H9 (cell line): ENCODE data around the gene PXT1. TPM values are rescaled to one million over a fixed set of nuclear protein-coding genes. Genes with fewer than 3 reads are reported as not detected.

Experiments used
- DNase-seq: peaks from one replicate; pipeline ENCODE4 v3.0.0-alpha.2; 2017
- H2AFZ ChIP-seq: one replicate; pipeline ENCODE4 v1.6.1; 2013; ENCODE audit warnings: mild to moderate bottlenecking, low read length, control low read depth, moderate library complexity
- H2AK5ac ChIP-seq: 2 replicates; pipeline ENCODE4 v1.6.1; 2013; ENCODE audit warnings: low read length, control low read depth, mixed read lengths; ENCODE audit not compliant: insufficient read length
- H2BK120ac ChIP-seq: one replicate; pipeline ENCODE4 v1.6.1; 2013; ENCODE audit warnings: low read depth, mild to moderate bottlenecking, low read length, control low read depth, inconsistent platforms; ENCODE audit not compliant: poor library complexity, severe bottlenecking
- H2BK12ac ChIP-seq: 2 replicates; pipeline ENCODE4 v1.6.1; 2013; ENCODE audit warnings: low read length, control low read depth, mixed read lengths, low read depth; ENCODE audit not compliant: insufficient read length
- H2BK15ac ChIP-seq: 2 replicates; pipeline ENCODE4 v1.6.1; 2013; ENCODE audit warnings: low read depth, low read length, control low read depth
- H2BK20ac ChIP-seq: one replicate; pipeline ENCODE4 v1.6.1; 2013; ENCODE audit warnings: low read depth, mild to moderate bottlenecking, low read length, control low read depth, inconsistent platforms; ENCODE audit not compliant: poor library complexity, severe bottlenecking
- H2BK5ac ChIP-seq: 2 replicates; pipeline ENCODE4 v1.6.1; 2013; ENCODE audit warnings: low read length, control low read depth, mixed read lengths; ENCODE audit not compliant: insufficient read length
- H3K14ac ChIP-seq: 2 replicates; pipeline ENCODE4 v1.6.1; 2013; ENCODE audit warnings: low read length, control low read depth; ENCODE audit not compliant: insufficient read depth
- H3K18ac ChIP-seq: 2 replicates; pipeline ENCODE4 v1.6.1; 2013; ENCODE audit warnings: low read depth, mild to moderate bottlenecking, mixed read lengths, low read length, control low read depth; ENCODE audit not compliant: insufficient read length
- H3K23ac ChIP-seq: 2 replicates; pipeline ENCODE4 v1.6.1; 2013; ENCODE audit warnings: low read length, control low read depth, mixed read lengths, low read depth; ENCODE audit not compliant: insufficient read length
- H3K23me2 ChIP-seq: 2 replicates; pipeline ENCODE4 v1.6.1; 2013; ENCODE audit warnings: low read depth, mild to moderate bottlenecking, mixed read lengths, low read length, control low read depth; ENCODE audit not compliant: insufficient read length, poor library complexity, severe bottlenecking
- H3K27ac ChIP-seq: 2 replicates; pipeline ENCODE4 v1.5.1; 2013; ENCODE audit warnings: low read length, control low read depth, mixed read lengths, low read depth; ENCODE audit not compliant: insufficient read length
- H3K27me3 ChIP-seq: 2 replicates; pipeline ENCODE4 v1.6.1; 2013; ENCODE audit warnings: low read length, control low read depth, inconsistent platforms; ENCODE audit not compliant: insufficient read depth
- H3K4ac ChIP-seq: 2 replicates; pipeline ENCODE4 v1.6.1; 2013; ENCODE audit warnings: low read depth, mild to moderate bottlenecking, control low read depth, inconsistent platforms, low read length, moderate library complexity
- H3K4me1 ChIP-seq: 2 replicates; pipeline ENCODE4 v1.6.1; 2013; ENCODE audit warnings: low read length, control low read depth, inconsistent platforms; ENCODE audit not compliant: insufficient read depth
- H3K4me2 ChIP-seq: 2 replicates; pipeline ENCODE4 v1.6.1; 2013; ENCODE audit warnings: low read length, control low read depth, mixed read lengths; ENCODE audit not compliant: insufficient read length, insufficient read depth
- H3K56ac ChIP-seq: 2 replicates; pipeline ENCODE4 v1.6.1; 2013; ENCODE audit warnings: low read depth, mild to moderate bottlenecking, mixed read lengths, low read length, control low read depth; ENCODE audit not compliant: insufficient read length
- H3K79me1 ChIP-seq: 2 replicates; pipeline ENCODE4 v1.6.1; 2013; ENCODE audit warnings: low read depth, mild to moderate bottlenecking, moderate library complexity, low read length, control low read depth, inconsistent platforms; ENCODE audit not compliant: insufficient read depth, poor library complexity, severe bottlenecking
- H3K79me2 ChIP-seq: 2 replicates; pipeline ENCODE4 v1.6.1; 2013; ENCODE audit warnings: low read length, control low read depth, inconsistent platforms; ENCODE audit not compliant: insufficient read depth
- H3K9ac ChIP-seq: 2 replicates; pipeline ENCODE4 v1.6.1; 2013; ENCODE audit warnings: low read length, control low read depth, mixed read lengths; ENCODE audit not compliant: insufficient read length; ENCODE audit errors: extremely low read depth
- H3K9me3 ChIP-seq: one replicate; pipeline ENCODE4 v1.6.1; 2013; ENCODE audit warnings: low read depth, low read length, inconsistent platforms; ENCODE audit not compliant: control insufficient read depth
- H3T11ph ChIP-seq: one replicate; pipeline ENCODE4 v1.6.1; 2013; ENCODE audit warnings: mild to moderate bottlenecking, low read length, control low read depth, inconsistent platforms
- H4K20me1 ChIP-seq: one replicate; pipeline ENCODE4 v1.6.1; 2013; ENCODE audit not compliant: control insufficient read depth, insufficient read length, insufficient read depth
- H4K5ac ChIP-seq: 2 replicates; pipeline ENCODE4 v1.6.1; 2013; ENCODE audit warnings: low read depth, mild to moderate bottlenecking, mixed read lengths, low read length, control low read depth; ENCODE audit not compliant: insufficient read length
- H4K8ac ChIP-seq: replicated peaks from 2 replicates; pipeline ENCODE4 v1.6.1; 2013; ENCODE audit warnings: low read length, control low read depth, mixed read lengths, low read depth; ENCODE audit not compliant: insufficient read length
- H4K91ac ChIP-seq: 2 replicates; pipeline ENCODE4 v1.6.1; 2013; ENCODE audit warnings: low read depth, mild to moderate bottlenecking, moderate library complexity, mixed read lengths, low read length, control low read depth; ENCODE audit not compliant: insufficient read length
- H3K27ac Mint-ChIP-seq, 3 experiments: 2 replicates in 2 of 3; 3 replicates in 1 of 3; pipeline ENCODE4 v1.8.0; 2020 to 2021; ENCODE audit warnings: mixed read lengths in 3 of 3, mild to moderate bottlenecking in 1 of 3, moderate library complexity in 1 of 3
- H3K27me3 Mint-ChIP-seq: 2 replicates; pipeline ENCODE4 v1.8.0; 2021; ENCODE audit warnings: low read depth, mild to moderate bottlenecking, moderate library complexity, mixed read lengths
- H3K36me3 Mint-ChIP-seq, 3 experiments: 2 replicates in 2 of 3; 3 replicates in 1 of 3; pipeline ENCODE4 v1.8.0; 2020 to 2021; ENCODE audit warnings: low read depth in 3 of 3, mixed read lengths in 3 of 3; ENCODE audit not compliant: insufficient read depth in 1 of 3
- H3K4me1 Mint-ChIP-seq, 2 experiments: 2 replicates each; pipeline ENCODE4 v1.8.0; 2020; ENCODE audit warnings: mixed read lengths in 2 of 2
- H3K4me3 Mint-ChIP-seq, 2 experiments: 2 replicates in 1 of 2; 3 replicates in 1 of 2; pipeline ENCODE4 v1.8.0; 2020 to 2021; ENCODE audit warnings: mild to moderate bottlenecking in 2 of 2, mixed read lengths in 2 of 2, moderate library complexity in 1 of 2
- H3K9me3 Mint-ChIP-seq, 2 experiments: 2 replicates in 1 of 2; 3 replicates in 1 of 2; pipeline ENCODE4 v1.8.0; 2020; ENCODE audit warnings: mild to moderate bottlenecking in 2 of 2, mixed read lengths in 2 of 2, moderate library complexity in 1 of 2
- CTCF ChIP-seq: fragments of 200-600 bp; sonication (generic); conservative IDR thresholded peaks from 3 replicates; pipeline ENCODE4 v1.8.0; 2021; ENCODE audit warnings: antibody characterized with exemption, mild to moderate bottlenecking
- WGBS: extraction: QIAGEN DNeasy Blood & Tissue Kit; methylation state at CpG from one replicate; pipeline ENCODE4 v1.1.7; 2013; ENCODE audit warnings: missing lambda C conversion rate, low lambda C conversion rate, mixed read lengths; ENCODE audit not compliant: insufficient read length; ENCODE audit errors: extremely low coverage; 5-methylcytosine and 5-hydroxymethylcytosine counted together
- total RNA-seq: library from RNA; stranded (reverse); gene quantifications from 2 replicates; pipeline ENCODE4 v1.2.1, GENCODE V29; 2021

PXT1 gene
- total RNA-seq, 1 experiment from 2014 or later: not detected

GRCh38 chr6:36350082-36350481 is 92.6 kb downstream of the PXT1 start:
- no peak overlapping the region for H2BK15ac ChIP-seq
- H4K91ac ChIP-seq: no peak overlapping the region
- no peak overlapping the region for H3K56ac ChIP-seq
- H2BK20ac ChIP-seq: no peak overlapping the region
- no peaks in the 10 kb centered on the region for H3K27me3 ChIP-seq
- no peak overlapping the region for H3K18ac ChIP-seq
- no peak for DNase-seq
- Mint-ChIP-seq H3K27ac (no peak overlapping the region), H3K4me3 (no peak overlapping the region), H3K4me1 (peaks cover 0 to 3% of the 10 kb centered on the region in 2 experiments; a peak in 1 of 4 replicates), H3K36me3 (peaks cover 0 to 2% (median 0%) of the 10 kb centered on the region in 3 experiments; a peak in 2 of 7 replicates), H3K9me3 (peaks cover 2 to 3% of the 10 kb centered on the region in 2 experiments; a peak in 2 of 5 replicates), H3K27me3 (peaks cover 4% of the 10 kb centered on the region)
- no peak overlapping the region for H2BK12ac ChIP-seq
- H3K79me1 ChIP-seq: no peaks in the 10 kb centered on the region
- H3K23ac ChIP-seq: no peak overlapping the region
- no peak overlapping the region for H2BK120ac ChIP-seq
- H3T11ph ChIP-seq: no peak overlapping the region
- no peak overlapping the region for H2AFZ ChIP-seq
- no peak overlapping the region; the same call in 1 of the 2 replicates for H3K14ac ChIP-seq
- H3K4me2 ChIP-seq: no peak overlapping the region
- no peak overlapping the region for H2BK5ac ChIP-seq
- H2AK5ac ChIP-seq: no peak overlapping the region
- no peak overlapping the region for H3K9ac ChIP-seq
- H3K4ac ChIP-seq: no peak overlapping the region
- H4K8ac ChIP-seq: no peak overlapping the region
- no peak overlapping the region for H3K27ac ChIP-seq
- no peak overlapping the region for H4K5ac ChIP-seq
- H3K9me3 ChIP-seq: no peaks in the 10 kb centered on the region
- no peaks in the 10 kb centered on the region for H3K79me2 ChIP-seq
- no CpG with 5 or more reads among the region's 4 CpGs for WGBS
- no peaks in the 10 kb centered on the region for H3K4me1 ChIP-seq
- no peaks in the 10 kb centered on the region for H4K20me1 ChIP-seq
- TF ChIP-seq CTCF: no peak
- no peaks in the 10 kb centered on the region for H3K23me2 ChIP-seq
